Daoy (cell line): ENCODE results near the gene THSD4. TPM values are rescaled to one million over a fixed set of nuclear protein-coding genes. Genes with fewer than 3 reads are reported as not detected.

Source experiments
- DNase-seq: peaks from one replicate; pipeline ENCODE4 v3.0.0-alpha.2; 2015; ENCODE audit warnings: low read depth
- total RNA-seq: library from RNA; depleted of rRNA; stranded (reverse); fragments of >200 nt; shearing (Covaris generic); gene quantifications from 2 replicates; pipeline ENCODE4 v1.2.3, GENCODE V29; 2014

Gene THSD4
- total RNA-seq, 1 experiment from 2014 or later = 5.4 TPM

GRCh38 chr15:71494563-71495397 is 379.5 kb downstream of the THSD4 start:
- DNase-seq = no peak

DNA sequence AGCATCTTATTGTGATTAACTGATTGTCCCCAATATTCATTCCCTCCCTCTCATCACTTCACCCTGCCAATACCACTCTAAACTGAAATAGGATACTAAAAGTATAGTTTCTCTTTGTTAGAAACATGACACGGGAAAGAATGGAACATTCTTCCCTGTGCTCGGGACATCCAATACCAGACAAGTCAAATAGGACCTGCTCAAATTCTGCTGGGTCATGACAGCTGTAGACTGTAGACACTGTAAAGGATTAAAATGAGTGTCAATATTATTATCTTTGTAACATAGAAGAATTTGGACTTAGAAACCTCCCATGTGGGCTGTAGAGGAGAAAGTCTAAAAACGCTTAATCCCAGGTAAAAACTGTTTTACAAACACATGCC is 380.1 kb downstream of the THSD4 start:
- DNase-seq = no peak

- peak; percentile 25 for DNase-seq
These were observed 381.2 kb downstream of the THSD4 start for GRCh38 chr15:71496336-71496955.

DNA sequence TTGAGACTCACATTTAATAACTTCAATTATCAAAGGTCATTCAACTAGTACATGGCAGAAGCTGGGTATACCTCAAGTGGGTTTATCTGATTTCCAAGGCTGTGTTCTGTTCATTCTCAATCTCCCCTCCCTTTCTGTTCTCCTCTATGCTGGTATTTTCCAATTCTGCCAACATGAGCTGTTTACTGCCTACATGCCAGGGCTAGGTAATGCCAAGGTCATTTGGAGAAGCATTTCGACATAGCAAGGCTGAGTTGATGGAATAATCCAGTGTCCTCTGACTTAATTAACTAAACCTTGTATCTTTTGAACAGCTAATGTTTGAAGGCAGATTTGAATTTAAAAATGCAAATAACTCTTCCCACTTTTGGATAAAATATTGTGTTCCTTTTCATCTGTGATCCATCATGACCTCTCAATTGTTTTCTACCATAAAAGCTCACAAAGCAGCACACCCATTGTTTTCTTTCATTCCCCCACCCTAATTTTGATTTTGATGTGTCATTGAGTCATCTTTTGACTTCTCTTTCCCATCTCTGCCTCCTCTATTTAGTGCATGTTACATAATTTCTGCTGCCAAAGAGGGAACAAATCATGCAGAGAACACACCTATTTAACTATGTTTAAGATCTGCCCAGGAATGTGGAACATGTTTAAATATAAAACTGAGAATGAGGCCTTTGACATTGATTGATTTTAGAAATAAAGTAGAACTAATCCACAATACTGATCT is 386.2 kb downstream of the THSD4 start:
- DNase-seq = no peak

GRCh38 chr15:71502077-71502432 is 386.8 kb downstream of the THSD4 start:
- DNase-seq = no peak

DNA sequence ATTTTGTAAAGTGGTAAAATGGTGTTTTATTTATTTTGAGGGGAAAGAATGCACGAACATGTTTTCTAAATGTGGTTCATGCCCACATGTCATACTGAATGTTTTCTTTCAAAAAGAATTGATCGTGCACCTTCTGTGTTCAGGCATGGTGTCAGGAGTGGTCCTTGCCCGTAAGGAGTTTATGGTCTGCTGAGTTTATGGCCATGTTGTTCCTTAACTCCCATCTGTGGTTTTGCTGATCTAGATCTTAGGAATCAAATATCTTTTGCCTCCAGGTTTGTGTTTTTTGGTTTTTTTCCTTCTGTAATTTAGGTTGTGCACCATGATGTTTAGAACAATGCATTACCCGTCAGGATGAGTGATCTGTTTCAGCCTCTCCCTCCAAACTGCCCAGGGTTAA is 390.7 kb downstream of the THSD4 start:
- DNase-seq = no peak

GRCh38 chr15:71506946-71507345 is 391.7 kb downstream of the THSD4 start:
- no peak for DNase-seq

DNA sequence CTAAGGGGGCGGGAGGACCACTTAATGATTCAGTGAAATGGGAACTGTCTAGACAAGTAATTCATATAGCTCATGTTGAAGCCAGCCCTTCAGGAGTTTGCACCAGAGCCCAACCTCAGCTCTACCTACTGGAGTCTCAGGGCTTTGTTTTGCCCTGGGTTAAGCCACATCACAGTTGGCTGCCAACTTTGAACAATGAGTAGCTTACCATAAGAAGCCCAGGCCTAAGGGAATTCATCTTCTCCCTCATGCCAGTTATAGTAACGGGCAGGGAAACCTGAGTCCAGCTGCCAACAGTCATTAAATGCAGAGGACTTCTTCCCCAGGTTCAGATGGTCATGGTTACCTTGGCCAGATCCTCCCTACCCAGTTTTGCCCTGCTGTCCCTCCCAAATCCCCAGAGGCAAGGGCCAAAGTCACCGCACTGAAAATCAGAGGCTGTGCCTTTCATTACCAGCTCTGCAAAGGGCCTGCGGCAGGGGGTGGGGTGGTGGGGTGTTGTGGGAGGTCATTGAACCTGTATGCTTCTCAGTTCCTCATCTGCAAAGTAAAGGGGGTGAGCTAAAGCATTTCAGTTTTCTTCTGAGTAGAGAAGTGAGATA is 392.9 kb downstream of the THSD4 start:
- no peak for DNase-seq

GRCh38 chr15:71509139-71509538 is 393.9 kb downstream of the THSD4 start:
- DNase-seq = no peak

DNA sequence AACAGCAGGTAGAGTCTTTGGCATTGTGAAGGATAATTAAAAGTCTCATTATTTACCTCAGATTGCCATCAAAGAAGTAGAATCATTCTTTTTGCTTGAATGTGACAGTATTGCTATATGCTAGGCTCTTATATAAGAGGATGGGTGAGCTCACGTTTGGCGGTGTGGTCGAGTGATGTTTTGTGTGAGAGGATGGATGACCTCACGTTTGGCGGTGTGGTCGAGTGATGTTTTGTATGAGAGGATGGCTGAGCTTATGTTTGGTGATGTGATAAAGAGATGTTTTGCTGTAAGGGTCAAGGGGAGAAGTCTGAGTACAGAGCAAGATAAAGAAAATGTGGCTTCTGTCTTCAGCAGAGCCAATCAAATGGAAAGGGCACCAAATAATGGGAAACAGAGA is 395.5 kb downstream of the THSD4 start:
- no peak for DNase-seq

- DNase-seq = no peak
These were observed 396.8 kb downstream of the THSD4 start for GRCh38 chr15:71511796-71512681.

GRCh38 chr15:71512682-71513006 is 397.4 kb downstream of the THSD4 start:
- DNase-seq = no peak

- DNase-seq = no peak
These were observed 400.3 kb downstream of the THSD4 start for GRCh38 chr15:71515375-71516186.

- no peak for DNase-seq
These were observed 402.5 kb downstream of the THSD4 start for GRCh38 chr15:71517751-71518150.

GRCh38 chr15:71518661-71519060 is 403.4 kb downstream of the THSD4 start:
- DNase-seq = no peak

- DNase-seq = no peak
These were observed 411.0 kb downstream of the THSD4 start for GRCh38 chr15:71526060-71526820.

- no peak for DNase-seq
These were observed 414.1 kb downstream of the THSD4 start for GRCh38 chr15:71529361-71529760.

- no peak for DNase-seq
These were observed 414.8 kb downstream of the THSD4 start for GRCh38 chr15:71530116-71530515.

DNA sequence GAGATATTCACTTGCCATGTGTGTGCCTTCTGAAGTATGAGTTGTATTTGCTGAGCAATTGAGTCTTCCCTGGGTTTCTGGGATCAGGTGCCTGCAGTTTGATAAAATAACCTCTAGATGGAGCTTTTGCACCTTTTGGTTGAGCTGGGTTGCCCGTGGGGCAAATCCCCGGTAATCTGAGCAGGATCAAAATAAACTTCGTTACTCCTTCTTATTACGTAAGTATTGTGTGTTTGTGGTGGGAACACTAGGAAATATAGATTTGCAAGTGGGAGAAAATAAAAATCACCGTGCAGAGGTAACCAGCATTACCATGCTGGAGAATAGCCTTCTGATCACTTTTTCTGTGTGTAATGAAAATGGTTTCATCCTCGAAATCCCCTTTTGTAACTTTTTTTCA is 417.7 kb downstream of the THSD4 start:
- DNase-seq = peak; percentile 31

DNA sequence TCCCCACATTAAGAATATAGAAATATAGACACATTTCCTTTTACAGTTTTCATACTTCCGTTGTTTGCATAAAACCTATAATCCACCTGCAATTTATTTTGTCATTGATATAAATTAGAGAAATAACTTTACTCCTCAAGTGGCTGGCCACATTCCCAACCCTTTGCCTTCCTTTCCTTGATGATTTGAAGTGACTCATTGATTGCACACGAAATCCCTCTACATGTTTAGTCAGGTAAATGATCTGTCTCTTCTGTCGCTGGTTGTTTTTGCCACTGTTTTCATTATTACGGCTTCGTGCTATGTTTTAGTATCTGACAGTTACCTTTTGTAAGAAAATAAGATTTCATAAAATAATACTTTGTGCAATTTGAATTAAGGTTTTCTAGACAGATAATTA is 422.9 kb downstream of the THSD4 start:
- peak; percentile 45 for DNase-seq
